GM19193 (cell line): Measurements from ENCODE around the gene SLC6A13.

ENCODE experiments used
- POLR2A ChIP-seq: IDR thresholded peaks from 4 replicates; pipeline ENCODE4 v1.6.1; 2011; ENCODE audit not compliant: insufficient read depth, insufficient read length; ENCODE audit errors: extremely low read depth

The SLC6A13 gene

GRCh38 chr12:175250-175649 is 87.4 kb downstream of the SLC6A13 start:
- no peak for TF ChIP-seq POLR2A

- TF ChIP-seq POLR2A = no peak
Observed at GRCh38 chr12:174596-174995, 88.0 kb downstream of the SLC6A13 start.

GRCh38 chr12:174124-174523 is 88.5 kb downstream of the SLC6A13 start:
- TF ChIP-seq POLR2A = no peak

- TF ChIP-seq POLR2A = no peak
Observed at GRCh38 chr12:172732-173161, 89.9 kb downstream of the SLC6A13 start.

- no peak for TF ChIP-seq POLR2A
Observed at GRCh38 chr12:171743-172676, 90.6 kb downstream of the SLC6A13 start.

GRCh38 chr12:171276-171675 is 91.4 kb downstream of the SLC6A13 start:
- no peak for TF ChIP-seq POLR2A
